ENCODE measurements around the gene PRDM9. TPM values are rescaled to one million over a fixed set of nuclear protein-coding genes. Genes with fewer than 3 reads are reported as not detected.

PRDM9 gene
- total RNA-seq, result not detected in 2 replicates

DNA sequence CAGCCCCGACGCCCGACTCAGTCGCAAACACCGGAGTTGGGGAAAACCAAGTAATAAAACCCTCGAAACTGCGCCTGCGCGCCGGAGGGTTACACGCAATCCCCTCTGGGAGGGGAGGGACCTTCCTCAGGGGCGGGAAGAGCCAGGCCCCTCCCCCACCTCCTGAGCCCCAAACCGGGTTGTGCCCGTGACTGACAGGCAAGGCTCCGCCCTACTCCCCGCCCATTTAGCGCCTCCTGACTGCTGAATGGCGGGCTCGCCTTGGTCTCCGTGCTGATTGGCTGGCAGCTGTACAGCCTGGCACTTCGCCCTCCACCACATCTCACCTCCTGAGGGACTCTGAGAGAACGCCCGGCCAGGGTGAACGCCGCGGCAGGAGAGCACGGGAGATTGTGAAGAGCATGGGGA, at the start of gene PRDM9:
Gene PRDM9, plus strand, starts transcription at position 332 of the 408 bp plus-strand sequence. CDS start 1,425 bp downstream, outside the sequence.

